ENCODE data around the gene MTHFD2L.

MTHFD2L gene

DNA sequence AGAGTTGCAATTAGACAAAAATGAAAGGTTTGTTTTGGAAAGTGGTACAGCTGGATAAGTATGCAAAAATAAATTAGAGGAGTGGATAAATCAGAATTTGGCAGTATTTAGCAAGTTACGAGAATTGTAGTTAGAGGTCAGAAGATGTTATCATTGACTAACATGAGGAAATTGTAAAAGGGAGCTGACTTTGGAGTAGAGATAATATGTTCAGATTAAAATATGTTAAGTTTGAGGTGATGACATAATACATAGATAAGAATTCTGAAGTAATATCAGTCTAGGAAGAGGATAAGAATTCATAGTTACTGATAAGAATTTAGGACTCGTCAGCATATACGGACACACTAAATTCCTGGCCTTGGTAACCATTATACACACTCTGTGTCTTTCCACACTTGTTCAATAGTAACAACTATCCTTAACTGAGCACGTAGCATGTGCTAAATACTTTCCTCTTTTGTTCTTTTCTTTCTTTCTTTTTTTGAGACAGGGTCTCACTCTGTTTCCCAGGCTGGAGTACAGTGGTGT lies 146.2 kb downstream of the MTHFD2L start:
- ATAC-seq (replicated peaks) (no peak), DNase-seq (no peak)
- Mint-ChIP-seq H3K4me3 (no peak overlapping the region), H3K36me3 (no peaks in the 10 kb centered on the region), H3K27ac (no peak overlapping the region), H3K27me3 (no peaks in the 10 kb centered on the region), H3K9me3 (no peaks in the 10 kb centered on the region), H3K4me1 (no peaks in the 10 kb centered on the region)

DNA sequence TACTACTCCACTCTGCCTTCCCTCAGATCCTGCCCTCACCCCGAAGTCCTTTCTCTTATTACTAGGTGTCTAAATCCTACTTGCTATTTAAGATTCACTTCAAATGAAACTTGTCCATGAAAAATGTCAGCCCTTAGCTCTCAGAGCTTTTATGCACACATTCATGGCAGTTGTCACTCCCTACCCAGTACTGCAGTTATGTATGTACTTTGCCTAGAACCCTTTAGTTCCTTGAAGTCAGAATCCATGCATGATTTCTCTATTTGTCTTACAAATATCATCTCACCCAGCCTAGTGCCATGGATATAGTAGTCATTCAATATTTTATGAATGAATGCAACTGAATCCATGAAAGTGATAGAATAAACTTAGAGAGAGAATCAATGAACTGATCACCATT lies 147.1 kb downstream of the MTHFD2L start:
- no peak overlapping the region for H3K4me3 Mint-ChIP-seq

DNA sequence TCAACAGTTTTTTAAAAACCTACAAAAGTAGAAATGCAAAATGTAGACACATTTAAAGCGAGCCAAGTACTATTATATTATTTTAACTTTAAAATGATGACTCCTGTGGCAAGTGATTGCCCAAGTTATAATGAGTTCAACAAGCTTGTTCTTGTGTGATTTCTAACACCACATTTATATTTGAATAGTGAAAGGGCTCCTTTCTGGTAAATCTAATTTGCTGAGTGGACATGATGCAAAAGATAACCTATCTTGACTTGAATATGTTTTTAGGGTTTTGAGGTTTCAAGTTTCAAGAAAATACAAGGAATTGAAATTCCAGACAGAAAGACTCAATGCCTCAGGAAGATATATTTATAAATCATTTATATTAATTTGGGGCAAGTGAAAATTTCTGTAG lies 149.3 kb downstream of the MTHFD2L start:
- Mint-ChIP-seq H3K9me3 (no peaks in the 10 kb centered on the region), H3K36me3 (no peaks in the 10 kb centered on the region), H3K27ac (no peak overlapping the region), H3K4me3 (no peak overlapping the region), H3K4me1 (no peaks in the 10 kb centered on the region), H3K27me3 (no peaks in the 10 kb centered on the region)
- ATAC-seq (replicated peaks) (no peak), DNase-seq (no peak)

More for the DNA sequence above, 147.1 kb downstream of the MTHFD2L start:
- H3K36me3 Mint-ChIP-seq, result no peaks in the 10 kb centered on the region
- no peak overlapping the region for H3K27ac Mint-ChIP-seq
- ATAC-seq (replicated peaks) (no peak), DNase-seq (no peak)
- no peaks in the 10 kb centered on the region for H3K9me3 Mint-ChIP-seq
- H3K27me3 Mint-ChIP-seq, result no peaks in the 10 kb centered on the region
- no peaks in the 10 kb centered on the region for H3K4me1 Mint-ChIP-seq

- DNase-seq, result no peak
- H3K4me3 Mint-ChIP-seq, result no peak within 1 kb of the TSS
- H3K4me1 Mint-ChIP-seq, result no peaks in the 10 kb centered on the region
- H3K9me3 Mint-ChIP-seq, result no peaks in the 10 kb centered on the region
- H3K36me3 Mint-ChIP-seq, result no peaks in the 10 kb centered on the region
- ATAC-seq (replicated peaks), result no peak
- H3K27me3 Mint-ChIP-seq, result no peaks in the 10 kb centered on the region
- H3K27ac Mint-ChIP-seq, result no peak within 1 kb of the TSS
Measured at GRCh38 chr4:74308215-74308614, 150.3 kb downstream of the MTHFD2L start, which contains the start of gene EPGN. EPGN (plus strand) TSS chr4:74308470; CDS start chr4:74308534, 64 bp downstream.

DNA sequence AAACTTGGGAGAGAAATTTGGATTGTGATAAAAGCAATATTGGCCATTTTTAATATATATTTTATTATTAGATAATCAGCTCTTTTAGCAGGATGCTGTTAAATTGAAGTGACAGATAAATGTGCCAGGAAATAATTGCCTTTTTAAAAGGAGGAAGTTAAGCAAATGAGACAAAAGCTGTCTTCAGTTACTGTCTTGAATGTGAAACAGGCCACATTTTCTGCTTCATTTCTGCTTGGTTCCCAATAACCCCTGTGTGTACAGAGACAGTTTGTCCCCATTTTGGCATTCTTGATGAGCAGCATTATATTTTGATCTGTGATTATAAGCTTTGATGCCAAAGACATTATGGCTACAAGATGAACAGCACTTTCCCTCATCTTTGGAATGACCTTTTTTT lies 151.3 kb downstream of the MTHFD2L start:
- no peak for ATAC-seq (replicated peaks)
- no peaks in the 10 kb centered on the region for H3K4me1 Mint-ChIP-seq
- no peaks in the 10 kb centered on the region for H3K9me3 Mint-ChIP-seq
- H3K36me3 Mint-ChIP-seq, result no peaks in the 10 kb centered on the region
- no peak overlapping the region for H3K4me3 Mint-ChIP-seq
- no peak overlapping the region for H3K27ac Mint-ChIP-seq
- DNase-seq, result no peak
- H3K27me3 Mint-ChIP-seq, result no peaks in the 10 kb centered on the region

GRCh38 chr4:74311696-74312313 lies 153.9 kb downstream of the MTHFD2L start:
- peak; percentile 46 to 62 for ATAC-seq (replicated peaks)
- Mint-ChIP-seq H3K4me3 (no peak overlapping the region), H3K4me1 (no peaks in the 10 kb centered on the region), H3K36me3 (no peaks in the 10 kb centered on the region), H3K9me3 (no peaks in the 10 kb centered on the region), H3K27me3 (no peaks in the 10 kb centered on the region), H3K27ac (no peak overlapping the region)
- DNase-seq, result no peak

- H3K4me1 Mint-ChIP-seq, result no peaks in the 10 kb centered on the region
Measured at GRCh38 chr4:74314329-74314728, 156.4 kb downstream of the MTHFD2L start.

GRCh38 chr4:74314944-74315343 lies 157.0 kb downstream of the MTHFD2L start:
- Mint-ChIP-seq H3K27me3 (no peaks in the 10 kb centered on the region), H3K27ac (no peak overlapping the region), H3K36me3 (no peaks in the 10 kb centered on the region), H3K4me1 (no peaks in the 10 kb centered on the region), H3K4me3 (no peak overlapping the region), H3K9me3 (no peaks in the 10 kb centered on the region)
- DNase-seq, result no peak
- no peak for ATAC-seq (replicated peaks)

More at GRCh38 chr4:74314329-74314728, 156.4 kb downstream of the MTHFD2L start:
- Mint-ChIP-seq H3K27ac (no peak overlapping the region), H3K36me3 (no peaks in the 10 kb centered on the region), H3K9me3 (no peaks in the 10 kb centered on the region), H3K4me3 (no peak overlapping the region), H3K27me3 (no peaks in the 10 kb centered on the region)
- DNase-seq (no peak), ATAC-seq (replicated peaks) (no peak)

DNA sequence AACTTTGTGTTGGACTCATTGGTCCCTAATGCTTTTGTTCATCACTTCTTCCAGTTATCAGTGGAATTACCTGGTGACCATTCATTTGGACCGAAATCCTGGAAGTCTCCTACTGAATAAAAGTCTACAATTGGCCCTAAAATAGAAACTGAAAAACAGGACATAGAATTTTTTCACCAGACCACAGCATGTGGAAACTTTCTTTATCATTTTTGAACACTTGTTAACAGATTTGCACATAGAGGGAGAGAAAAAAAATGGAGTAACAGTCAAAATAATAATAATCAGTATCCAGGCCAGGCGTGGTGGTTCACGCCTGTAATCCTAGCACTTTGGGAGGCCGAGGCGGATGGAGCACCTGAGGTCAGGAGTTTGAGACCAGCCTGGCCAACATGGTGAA lies 157.5 kb downstream of the MTHFD2L start:
- Mint-ChIP-seq H3K27ac (no peak overlapping the region), H3K27me3 (no peaks in the 10 kb centered on the region), H3K4me3 (no peak overlapping the region), H3K9me3 (no peaks in the 10 kb centered on the region), H3K36me3 (no peaks in the 10 kb centered on the region), H3K4me1 (no peaks in the 10 kb centered on the region)
- ATAC-seq (replicated peaks), result no peak
- no peak for DNase-seq

GRCh38 chr4:74316397-74316796 lies 158.5 kb downstream of the MTHFD2L start:
- Mint-ChIP-seq H3K36me3 (no peaks in the 10 kb centered on the region), H3K4me3 (no peak overlapping the region), H3K4me1 (peaks cover 0 to 5% of the 10 kb centered on the region in 2 donors), H3K27ac (no peak overlapping the region), H3K27me3 (peaks cover 6 to 7% of the 10 kb centered on the region in 2 donors), H3K9me3 (no peaks in the 10 kb centered on the region)
- DNase-seq, result no peak
- ATAC-seq (replicated peaks), result no peak

GRCh38 chr4:74317616-74318246 lies 159.8 kb downstream of the MTHFD2L start:
- Mint-ChIP-seq H3K4me3 (no peak overlapping the region), H3K9me3 (no peaks in the 10 kb centered on the region), H3K36me3 (no peaks in the 10 kb centered on the region), H3K4me1 (peaks cover 0 to 5% of the 10 kb centered on the region in 2 donors), H3K27me3 (peaks cover 6 to 7% of the 10 kb centered on the region in 2 donors), H3K27ac (no peak overlapping the region)
- ATAC-seq (replicated peaks), result no peak
- DNase-seq, result no peak

GRCh38 chr4:74318276-74318675 lies 160.4 kb downstream of the MTHFD2L start:
- peaks cover 7% of the 10 kb centered on the region in 2 donors for H3K27me3 Mint-ChIP-seq
- no peak overlapping the region for H3K27ac Mint-ChIP-seq
- H3K4me3 Mint-ChIP-seq, result no peak overlapping the region
- H3K36me3 Mint-ChIP-seq, result no peaks in the 10 kb centered on the region
- no peak for DNase-seq
- no peaks in the 10 kb centered on the region for H3K9me3 Mint-ChIP-seq
- peaks cover 0 to 5% of the 10 kb centered on the region in 2 donors for H3K4me1 Mint-ChIP-seq
- ATAC-seq (replicated peaks), result no peak

DNA sequence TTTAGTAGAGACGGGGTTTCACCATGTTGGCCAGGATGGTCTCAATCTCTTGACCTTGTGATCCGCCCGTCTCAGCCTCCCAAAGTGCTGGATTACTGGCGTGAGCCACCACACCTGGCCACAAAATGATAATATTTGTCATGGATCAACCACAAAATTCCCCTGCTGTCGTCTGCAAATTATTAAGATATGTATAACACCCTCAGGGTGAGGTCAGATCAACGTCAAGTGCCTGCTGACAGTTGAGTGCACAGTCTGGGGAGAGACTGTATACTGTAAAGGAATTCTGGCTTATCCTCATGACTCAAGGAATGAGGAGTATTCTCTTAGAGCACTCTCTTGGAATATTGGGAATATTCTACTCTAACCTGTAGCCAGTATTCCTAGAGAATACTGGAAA lies 161.6 kb downstream of the MTHFD2L start:
- peaks cover 11 to 14% of the 10 kb centered on the region in 2 donors for H3K27me3 Mint-ChIP-seq
- no peaks in the 10 kb centered on the region for H3K36me3 Mint-ChIP-seq
- no peaks in the 10 kb centered on the region for H3K9me3 Mint-ChIP-seq
- no peak overlapping the region for H3K27ac Mint-ChIP-seq
- no peak for DNase-seq
- no peak for ATAC-seq (replicated peaks)
- H3K4me3 Mint-ChIP-seq, result no peak overlapping the region
- peaks cover 0 to 5% of the 10 kb centered on the region in 2 donors for H3K4me1 Mint-ChIP-seq

DNA sequence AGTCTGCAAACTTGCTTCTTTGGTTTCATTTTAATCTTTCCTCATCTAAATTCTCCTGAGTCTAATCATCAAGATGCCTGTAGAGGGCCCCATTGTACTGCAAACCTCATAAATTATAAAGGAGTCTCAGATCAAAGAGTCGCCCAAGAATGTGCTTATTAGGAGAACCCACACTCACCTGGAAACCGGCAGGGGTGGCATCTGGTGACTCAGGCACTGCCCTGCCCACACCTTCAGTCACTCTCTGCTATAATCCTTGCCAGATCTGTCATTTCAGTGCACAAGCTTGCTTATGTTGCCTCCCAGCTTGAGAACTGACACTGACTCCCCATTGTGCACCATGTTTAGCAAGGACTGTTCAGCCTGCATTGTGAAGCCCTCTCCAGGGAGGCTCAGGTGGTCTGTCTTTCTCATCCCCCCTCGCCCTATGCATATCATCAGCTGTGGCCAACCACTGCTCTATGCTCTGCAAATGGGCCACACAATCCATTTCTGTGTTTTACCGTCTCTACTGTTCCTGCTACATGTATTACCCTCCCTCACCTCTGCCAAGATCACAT lies 162.7 kb downstream of the MTHFD2L start:
- H3K36me3 Mint-ChIP-seq, result no peaks in the 10 kb centered on the region
- no peaks in the 10 kb centered on the region for H3K9me3 Mint-ChIP-seq
- peaks cover 0 to 5% of the 10 kb centered on the region in 2 donors for H3K4me1 Mint-ChIP-seq
- H3K4me3 Mint-ChIP-seq, result no peak overlapping the region
- H3K27ac Mint-ChIP-seq, result peak overlapping the region; percentile 26
- H3K27me3 Mint-ChIP-seq, result peaks cover 11 to 14% of the 10 kb centered on the region in 2 donors
- no peak for DNase-seq
- ATAC-seq (replicated peaks), result peak; percentile 66 to 80

DNA sequence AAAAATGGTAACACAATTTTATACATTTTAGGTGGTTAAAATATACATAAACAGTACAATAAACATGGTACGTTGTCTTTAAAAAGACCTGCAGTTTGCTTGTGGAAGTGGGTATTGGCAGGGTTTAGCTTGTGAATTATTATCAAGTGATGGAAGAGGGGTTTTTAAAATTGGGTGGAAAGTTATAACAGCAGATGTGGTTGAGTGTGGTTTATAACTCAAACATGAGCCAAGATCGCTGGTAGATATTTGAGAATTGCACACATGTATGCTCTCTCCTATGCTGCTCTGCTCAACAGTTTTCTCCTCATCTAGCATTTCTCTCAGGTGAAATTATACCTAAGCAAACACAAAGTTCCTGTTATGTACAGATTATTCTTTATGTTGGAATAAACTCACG lies 164.4 kb downstream of the MTHFD2L start:
- DNase-seq (no peak), ATAC-seq (replicated peaks) (no peak)
- Mint-ChIP-seq H3K9me3 (no peaks in the 10 kb centered on the region), H3K4me3 (no peak overlapping the region), H3K27ac (no peak overlapping the region), H3K4me1 (peaks cover 0 to 5% of the 10 kb centered on the region in 2 donors), H3K36me3 (no peaks in the 10 kb centered on the region), H3K27me3 (peaks cover 11 to 14% of the 10 kb centered on the region in 2 donors)

Measured in stimulated activated naive B cell treated with anti-CD40 and anti-IgM and Interleukin-4, amounts not matched to agents 10 μg/mL and 1 μg/mL and 100 μg/mL, for 72 hours (primary cell).